Measurements from ENCODE around the gene IGSF23.

GRCh38 chr19:44597131-44597491 is 16.3 kb upstream of the IGSF23 start:
- no peak for TF ChIP-seq CTCF (IDR thresholded peaks at IDR 0.05)
- TF ChIP-seq POLR2A (IDR thresholded peaks at IDR 0.05), result no peak

Measured in sigmoid colon (tissue), 3 donors.